NCI-H460 (cell line): Measurements from ENCODE around the gene CST9L. TPM values are rescaled to one million over a fixed set of nuclear protein-coding genes. Genes with fewer than 3 reads are reported as not detected.

Experiments used
- DNase-seq: peaks from one replicate; pipeline ENCODE4 v3.0.0-alpha.2; 2016; ENCODE audit warnings: low read depth; ENCODE audit errors: extremely low read depth
- total RNA-seq: library from RNA; depleted of rRNA; stranded (reverse); fragments of >200 nt; shearing (Covaris generic); gene quantifications from 2 replicates; pipeline ENCODE4 v1.2.3, GENCODE V29; 2014; rRNA removed

CST9L gene
- total RNA-seq, 1 experiment from 2014 or later = not detected

- no peak for DNase-seq
Measured at GRCh38 chr20:23515250-23515939, 52.9 kb downstream of the CST9L start.

- DNase-seq = no peak
Measured at GRCh38 chr20:23514848-23515247, 53.4 kb downstream of the CST9L start.

Other genes starting within 250 kb of the CST9L start
- 54.8 and 62.7 TPM in 2 replicates for gene NXT1, start 217.7 kb downstream of the CST9L start, total RNA-seq
- gene GZF1, start 206.3 kb downstream of the CST9L start, total RNA-seq = 10.8 and 17.8 TPM in 2 replicates
- gene NAPB, start 147.0 kb downstream of the CST9L start, total RNA-seq = 13.1 and 15.8 TPM in 2 replicates
- not detected in 2 replicates for gene CSTL1, start 128.8 kb downstream of the CST9L start, total RNA-seq
- not detected in 2 replicates for gene CST11, start 115.6 kb downstream of the CST9L start, total RNA-seq
- gene CST8, start 77.4 kb downstream of the CST9L start, total RNA-seq = not detected in 2 replicates
- gene CST9, start 37.4 kb upstream of the CST9L start, total RNA-seq = not detected in 2 replicates
- gene CST3, start 69.5 kb upstream of the CST9L start, total RNA-seq = 225 and 267 TPM in 2 replicates
- 0.42 TPM in 1 of 2 replicates, not detected in the other for gene CST4, start 120.6 kb upstream of the CST9L start, total RNA-seq
- gene CST1, start 182.5 kb upstream of the CST9L start, total RNA-seq = not detected in 2 replicates